HUES64 (cell line): ENCODE results near the gene MAP2K7.
"Not testable (repeated sequence)": the region's sequence is repeated elsewhere in the genome, so short reads cannot be mapped to it uniquely, and the experiment has no call there.

ENCODE experiments used
- H3K27ac ChIP-seq: 2 replicates; pipeline ENCODE4 v1.7.0; 2013; ENCODE audit warnings: low read depth, low read length, inconsistent platforms
- H3K27me3 ChIP-seq: 2 replicates; pipeline ENCODE4 v1.6.1; 2013; ENCODE audit warnings: mild to moderate bottlenecking, low read length; ENCODE audit not compliant: insufficient read depth
- H3K36me3 ChIP-seq: 2 replicates; pipeline ENCODE4 v1.6.1; 2013; ENCODE audit warnings: mild to moderate bottlenecking, low read length; ENCODE audit not compliant: insufficient read depth
- H3K4me1 ChIP-seq: 2 replicates; pipeline ENCODE4 v1.6.1; 2013; ENCODE audit warnings: mild to moderate bottlenecking, low read length, moderate library complexity; ENCODE audit not compliant: insufficient read depth
- H3K4me3 ChIP-seq: 2 replicates; pipeline ENCODE4 v1.5.1; 2013; ENCODE audit warnings: mild to moderate bottlenecking, low read length, moderate library complexity
- H3K9ac ChIP-seq: 2 replicates; pipeline ENCODE4 v1.6.1; 2013; ENCODE audit warnings: mild to moderate bottlenecking, low read depth, low read length
- H3K9me3 ChIP-seq: 2 replicates; pipeline ENCODE4 v1.6.1; 2013; ENCODE audit warnings: low read depth, low read length; ENCODE audit not compliant: insufficient read depth
- WGBS: fragments of 150-250, 120-280 bp; methylation state at CpG from one replicate; pipeline ENCODE4 v1.1.7; 2013; ENCODE audit warnings: missing lambda C conversion rate; 5-methylcytosine and 5-hydroxymethylcytosine counted together

Gene MAP2K7

GRCh38 chr19:7918062-7918614 is 14.5 kb downstream of the MAP2K7 start:
- 46% methylated on average over 21 of the region's 29 CpGs for WGBS
- peak overlapping the region; percentile 56 for H3K4me3 ChIP-seq
- not testable (repeated sequence) for H3K27ac ChIP-seq, H3K9me3 ChIP-seq, H3K4me1 ChIP-seq, H3K9ac ChIP-seq
- H3K27me3 ChIP-seq, result peaks cover 49% of the 10 kb centered on the region
- peaks cover 11% of the 10 kb centered on the region; the same call in 1 of the 2 replicates for H3K36me3 ChIP-seq

- H3K9ac ChIP-seq, result no peak overlapping the region
These were observed 15.1 kb downstream of the MAP2K7 start for GRCh38 chr19:7918615-7919421.

GRCh38 chr19:7919610-7920518 is 16.2 kb downstream of the MAP2K7 start, which contains the start of gene SNAPC2:
TSS of gene SNAPC2 (plus strand) at chr19:7920338. CDS start at chr19:7920367, 29 bp downstream.
- Histone ChIP-seq H3K27me3 (peaks cover 43% of the 10 kb centered on the region), H3K27ac (peak within 1 kb of the TSS; percentile 93), H3K36me3 (peaks cover 14% of the 10 kb centered on the region; the same call in 1 of the 2 replicates), H3K9ac (peak within 1 kb of the TSS; percentile 80), H3K4me3 (peak within 1 kb of the TSS; percentile 87), H3K4me1 (peaks cover 5% of the 10 kb centered on the region; the same call in 1 of the 2 replicates), H3K9me3 (no peaks in the 10 kb centered on the region)
- WGBS, result 15% methylated on average over 62 of the region's 62 CpGs

More at GRCh38 chr19:7918615-7919421, 15.1 kb downstream of the MAP2K7 start:
- Histone ChIP-seq H3K27ac (no peak overlapping the region), H3K36me3 (peaks cover 14% of the 10 kb centered on the region; the same call in 1 of the 2 replicates), H3K4me1 (peaks cover 5% of the 10 kb centered on the region; the same call in 1 of the 2 replicates), H3K4me3 (peak overlapping the region; percentile 56; the same call in 1 of the 2 replicates), H3K9me3 (no peaks in the 10 kb centered on the region), H3K27me3 (peaks cover 49% of the 10 kb centered on the region)
- WGBS, result 91% methylated on average over 42 of the region's 42 CpGs

GRCh38 chr19:7920519-7921301 is 17.0 kb downstream of the MAP2K7 start:
- WGBS, result 6% methylated on average over 62 of the region's 62 CpGs
- H3K4me3 ChIP-seq, result peak overlapping the region; percentile 87
- peak overlapping the region; percentile 80 for H3K9ac ChIP-seq
- peak overlapping the region; percentile 93 for H3K27ac ChIP-seq
- no peaks in the 10 kb centered on the region for H3K9me3 ChIP-seq
- peaks cover 35% of the 10 kb centered on the region for H3K27me3 ChIP-seq
- H3K4me1 ChIP-seq, result peaks cover 5% of the 10 kb centered on the region; the same call in 1 of the 2 replicates
- peaks cover 14% of the 10 kb centered on the region; the same call in 1 of the 2 replicates for H3K36me3 ChIP-seq

GRCh38 chr19:7921302-7921966 is 17.8 kb downstream of the MAP2K7 start:
- Histone ChIP-seq H3K27ac (peak overlapping the region; percentile 71), H3K9ac (peak overlapping the region; percentile 34; the same call in 1 of the 2 replicates), H3K4me1 (peaks cover 5% of the 10 kb centered on the region; the same call in 1 of the 2 replicates), H3K4me3 (peak overlapping the region; percentile 66), H3K36me3 (peaks cover 14% of the 10 kb centered on the region; the same call in 1 of the 2 replicates), H3K27me3 (peaks cover 27% of the 10 kb centered on the region), H3K9me3 (no peaks in the 10 kb centered on the region)
- WGBS, result 83% methylated on average over 17 of the region's 17 CpGs

- peaks cover 5% of the 10 kb centered on the region; the same call in 1 of the 2 replicates for H3K4me1 ChIP-seq
- no peak overlapping the region for H3K9ac ChIP-seq
- peaks cover 20% of the 10 kb centered on the region for H3K27me3 ChIP-seq
- H3K4me3 ChIP-seq, result no peak overlapping the region; the same call in 1 of the 2 replicates
- no peak overlapping the region for H3K27ac ChIP-seq
- 94% methylated on average over 31 of the region's 31 CpGs for WGBS
- H3K36me3 ChIP-seq, result peaks cover 14% of the 10 kb centered on the region; the same call in 1 of the 2 replicates
- no peaks in the 10 kb centered on the region for H3K9me3 ChIP-seq
These were observed 18.5 kb downstream of the MAP2K7 start for GRCh38 chr19:7921967-7922835.

GRCh38 chr19:7922836-7923195 is 19.1 kb downstream of the MAP2K7 start:
- 92% methylated on average over 8 of the region's 8 CpGs for WGBS

GRCh38 chr19:7923295-7924191 is 19.9 kb downstream of the MAP2K7 start:
- WGBS, result 91% methylated on average over 29 of the region's 31 CpGs
- Histone ChIP-seq H3K27ac (no peak overlapping the region), H3K9ac (no peak overlapping the region), H3K27me3 (peaks cover 6% of the 10 kb centered on the region), H3K36me3 (peaks cover 14% of the 10 kb centered on the region; the same call in 1 of the 2 replicates), H3K4me1 (peaks cover 5% of the 10 kb centered on the region; the same call in 1 of the 2 replicates), H3K4me3 (no peak overlapping the region), H3K9me3 (no peaks in the 10 kb centered on the region)

More at GRCh38 chr19:7922836-7923195, 19.1 kb downstream of the MAP2K7 start:
- peaks cover 5% of the 10 kb centered on the region; the same call in 1 of the 2 replicates for H3K4me1 ChIP-seq
- H3K9me3 ChIP-seq, result no peaks in the 10 kb centered on the region
- H3K27ac ChIP-seq, result no peak overlapping the region
- no peak overlapping the region for H3K4me3 ChIP-seq
- H3K27me3 ChIP-seq, result peaks cover 14% of the 10 kb centered on the region
- H3K9ac ChIP-seq, result no peak overlapping the region
- H3K36me3 ChIP-seq, result peaks cover 14% of the 10 kb centered on the region; the same call in 1 of the 2 replicates
